KOPT-K1 (cell line): Measurements from ENCODE around the gene WDR27.
"Not testable (repeated sequence)": the region's sequence is repeated elsewhere in the genome, so short reads cannot be mapped to it uniquely, and the experiment has no call there.

ENCODE experiments used
- H3K27ac ChIP-seq: fragments of 200-600 bp; sonication (generic); 2 replicates; pipeline ENCODE4 v1.5.1; 2016; ENCODE audit warnings: antibody characterized with exemption, mild to moderate bottlenecking, low read depth, low read length; ENCODE audit not compliant: poor library complexity, severe bottlenecking
- H3K36me3 ChIP-seq: fragments of 200-600 bp; sonication (generic); 2 replicates; pipeline ENCODE4 v1.5.1; 2017; ENCODE audit warnings: antibody characterized with exemption, mild to moderate bottlenecking, low read length, moderate library complexity; ENCODE audit not compliant: insufficient read depth
- H3K9me3 ChIP-seq: fragments of 200-600 bp; sonication (generic); 2 replicates; pipeline ENCODE4 v1.5.1; 2017; ENCODE audit warnings: antibody characterized with exemption, low read length, mild to moderate bottlenecking; ENCODE audit not compliant: insufficient read depth, poor library complexity, severe bottlenecking

Gene WDR27

DNA sequence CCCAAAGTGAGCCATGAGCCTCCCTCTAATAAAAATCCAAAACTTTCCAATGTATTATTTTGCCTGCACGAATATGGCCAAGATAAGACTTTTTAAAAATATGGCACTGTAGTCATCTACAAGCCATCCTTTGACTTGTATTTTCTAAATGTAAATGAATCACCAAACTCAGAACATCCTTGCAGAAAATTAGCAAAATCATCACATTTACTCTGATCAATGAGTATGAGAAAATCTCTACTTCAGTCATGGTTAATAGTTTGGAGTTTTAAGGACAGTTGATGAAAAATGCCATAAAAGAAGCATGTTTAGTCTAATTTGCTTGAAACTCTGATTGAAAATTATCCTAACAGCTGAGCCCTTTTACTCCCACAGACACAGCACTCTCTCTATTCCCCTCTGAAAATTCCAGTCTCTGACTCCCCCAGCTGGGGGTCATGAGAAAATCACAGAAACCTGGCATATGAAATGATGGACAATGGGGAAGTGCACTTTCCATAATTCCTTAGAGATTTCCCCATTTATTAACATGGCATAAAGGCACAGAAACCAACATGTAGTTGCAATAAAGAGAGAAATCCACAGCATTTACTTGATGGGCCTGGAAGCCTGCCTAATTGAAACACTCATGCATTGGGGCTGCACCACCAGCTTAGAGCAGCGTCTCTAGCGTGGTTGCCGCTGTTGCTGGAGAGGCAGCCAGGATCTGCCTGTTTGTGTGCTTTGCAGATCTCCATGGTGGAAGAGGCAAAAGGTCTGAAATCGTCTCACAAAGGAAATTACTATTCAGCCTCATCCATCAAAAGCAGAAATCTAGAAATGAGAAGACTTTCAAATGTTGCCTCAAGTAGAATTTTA, 214.0 kb downstream of the WDR27 start:
- no peak overlapping the region for H3K27ac ChIP-seq
- H3K36me3 ChIP-seq, result no peaks in the 10 kb centered on the region
- peaks cover under 1% of the 10 kb centered on the region for H3K9me3 ChIP-seq

DNA sequence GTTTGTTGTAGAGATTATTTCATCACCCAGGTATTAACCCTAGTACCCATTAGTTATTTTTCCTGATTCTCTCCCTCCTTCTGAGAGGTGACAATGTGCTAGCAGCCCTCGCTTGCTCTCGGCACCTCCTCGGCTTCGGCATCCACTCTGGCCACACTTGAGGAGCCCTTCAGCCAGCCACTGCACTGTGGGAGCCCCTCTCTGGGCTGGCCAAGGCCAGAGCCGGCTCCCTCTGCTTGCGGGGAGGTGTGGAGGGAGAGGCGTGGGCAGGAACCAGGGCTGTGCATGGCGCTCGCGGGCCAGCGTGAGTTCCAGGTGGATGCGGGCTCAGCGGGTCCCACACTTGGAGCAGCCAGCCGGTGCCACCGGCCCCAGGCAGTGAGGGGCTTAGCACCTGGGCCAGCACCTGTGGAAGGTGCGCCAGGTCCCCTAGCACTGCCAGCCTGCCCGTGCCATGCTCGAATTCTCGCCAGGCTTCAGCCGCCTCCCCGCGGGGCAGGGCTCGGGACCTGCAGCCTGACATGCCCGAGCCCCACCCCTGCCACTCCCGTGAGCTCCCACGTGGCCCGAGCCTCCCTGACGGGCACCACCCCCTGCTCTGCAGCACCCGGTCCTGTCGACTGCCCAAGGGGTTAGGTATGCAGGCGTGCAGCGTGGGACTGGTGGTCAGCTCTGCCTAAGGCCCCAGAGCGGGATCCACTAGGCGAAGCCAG, 221.9 kb downstream of the WDR27 start:
- Histone ChIP-seq H3K9me3 (peaks cover 21% of the 10 kb centered on the region), H3K36me3 (no peaks in the 10 kb centered on the region), H3K27ac (no peak overlapping the region)

DNA sequence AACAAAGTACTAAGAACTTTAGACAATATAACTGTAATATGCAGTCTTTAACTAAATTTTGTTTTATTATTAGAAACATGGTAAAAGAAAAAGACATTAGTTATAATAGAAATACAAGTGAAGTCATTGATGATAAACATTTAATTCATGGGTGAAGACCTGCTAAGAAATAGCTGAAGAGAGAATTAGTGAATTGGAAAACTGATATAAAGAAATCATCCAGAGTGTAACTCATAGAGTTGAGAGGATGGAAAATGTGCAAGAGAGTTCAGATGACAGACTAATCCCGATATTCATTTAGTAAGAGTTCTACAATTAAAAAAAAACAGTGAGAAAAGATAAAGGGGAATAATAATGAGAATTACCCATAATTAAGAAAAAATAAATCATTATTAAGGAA, 227.5 kb downstream of the WDR27 start:
- H3K9me3 ChIP-seq, result peaks cover 18% of the 10 kb centered on the region

DNA sequence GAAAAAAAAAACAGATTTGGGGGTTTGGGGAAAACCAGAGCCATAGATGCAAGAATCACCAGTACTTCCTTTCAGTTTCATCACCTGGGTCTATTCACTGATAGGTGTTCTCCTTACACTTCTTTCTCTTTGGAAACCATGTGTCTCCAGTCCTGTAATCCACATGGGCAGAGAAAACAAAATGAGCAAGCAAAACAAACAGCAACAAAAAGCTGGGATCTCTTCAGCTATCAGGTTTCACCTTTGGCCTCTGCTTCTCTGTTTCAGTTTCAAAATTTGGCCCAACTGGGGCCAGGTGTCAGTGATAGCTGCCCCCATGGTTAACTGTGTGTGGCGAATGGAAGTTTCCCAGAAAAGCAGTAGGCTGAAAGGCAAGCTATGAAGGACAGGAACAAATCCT, 228.2 kb downstream of the WDR27 start:
- H3K9me3 ChIP-seq, result peaks cover 23% of the 10 kb centered on the region
- H3K36me3 ChIP-seq, result no peaks in the 10 kb centered on the region
- no peak overlapping the region for H3K27ac ChIP-seq

More for the DNA sequence above, 227.5 kb downstream of the WDR27 start:
- Histone ChIP-seq H3K27ac (no peak overlapping the region), H3K36me3 (no peaks in the 10 kb centered on the region)

DNA sequence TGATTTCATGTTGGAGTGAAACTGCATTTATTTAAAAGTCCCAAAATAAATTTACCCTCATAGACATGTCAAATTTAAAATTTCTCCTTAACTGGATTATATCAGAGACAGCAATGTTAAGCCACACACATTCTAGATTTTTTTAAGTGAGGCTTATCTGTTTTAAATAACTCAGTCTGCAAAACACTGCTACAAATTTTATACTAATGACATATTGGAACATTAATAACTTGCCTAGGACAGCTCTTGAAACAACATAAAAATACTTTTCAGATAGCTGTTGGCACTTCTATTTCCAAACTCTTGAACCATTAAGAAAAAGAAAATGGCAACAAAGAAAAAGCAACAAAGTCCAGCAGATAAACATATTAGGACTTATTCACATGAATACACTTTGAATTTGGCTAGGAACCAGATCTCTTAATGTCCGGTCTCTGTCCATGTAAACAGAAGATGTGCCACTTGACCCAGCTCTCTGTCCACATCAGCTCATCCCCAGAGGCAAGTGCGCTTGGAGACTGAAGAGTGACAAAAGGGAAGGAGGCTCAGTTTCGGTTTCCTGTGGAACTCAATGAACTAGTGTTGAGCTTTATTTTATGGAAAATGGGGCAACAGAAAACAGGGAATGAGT, 228.9 kb downstream of the WDR27 start:
- peaks cover 31% of the 10 kb centered on the region for H3K9me3 ChIP-seq
- no peak overlapping the region for H3K27ac ChIP-seq
- H3K36me3 ChIP-seq, result no peaks in the 10 kb centered on the region

DNA sequence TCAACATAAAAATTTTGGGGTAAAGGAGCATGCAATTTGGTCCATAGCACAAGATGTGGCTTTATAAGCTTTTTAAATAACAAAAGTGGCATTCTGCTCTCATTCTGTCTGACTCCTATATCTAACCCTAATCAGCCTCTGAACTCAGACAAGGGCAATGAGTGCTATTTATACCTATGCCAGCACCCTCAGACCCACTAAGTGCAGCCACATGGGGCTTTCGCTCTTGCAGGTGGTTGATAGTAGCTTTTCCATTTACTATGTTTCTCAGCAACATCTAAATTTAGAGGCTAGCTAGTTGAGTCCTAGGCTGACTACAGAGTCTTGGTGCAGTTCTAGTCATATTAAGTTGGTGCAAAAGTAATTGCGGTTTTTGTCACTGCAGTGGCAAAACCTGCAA, 231.0 kb downstream of the WDR27 start:
- H3K9me3 ChIP-seq, result peaks cover 40% of the 10 kb centered on the region
- H3K27ac ChIP-seq, result no peak overlapping the region

DNA sequence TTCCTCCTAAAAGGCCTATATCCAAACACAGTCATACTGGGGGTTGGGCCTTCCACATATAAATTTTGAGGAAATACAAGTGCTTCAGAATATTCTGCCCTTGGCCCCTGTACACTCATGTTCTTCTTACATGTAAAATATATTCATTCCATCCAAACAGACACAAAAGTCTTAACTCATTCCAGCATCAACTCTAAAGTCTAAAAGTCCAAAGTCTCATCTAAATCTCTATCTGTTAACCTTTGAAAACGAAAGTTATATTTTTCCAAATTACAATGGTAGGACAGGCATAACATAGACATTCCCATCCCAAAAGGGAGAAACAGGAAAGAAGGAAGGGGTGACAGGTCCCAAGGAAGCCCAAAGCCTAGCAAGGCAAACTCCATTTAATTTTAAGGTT, 232.8 kb downstream of the WDR27 start:
- H3K9me3 ChIP-seq, result peaks cover 32% of the 10 kb centered on the region
- H3K27ac ChIP-seq, result no peak overlapping the region
- H3K36me3 ChIP-seq, result no peaks in the 10 kb centered on the region

More for the DNA sequence above, 231.0 kb downstream of the WDR27 start:
- no peaks in the 10 kb centered on the region for H3K36me3 ChIP-seq

DNA sequence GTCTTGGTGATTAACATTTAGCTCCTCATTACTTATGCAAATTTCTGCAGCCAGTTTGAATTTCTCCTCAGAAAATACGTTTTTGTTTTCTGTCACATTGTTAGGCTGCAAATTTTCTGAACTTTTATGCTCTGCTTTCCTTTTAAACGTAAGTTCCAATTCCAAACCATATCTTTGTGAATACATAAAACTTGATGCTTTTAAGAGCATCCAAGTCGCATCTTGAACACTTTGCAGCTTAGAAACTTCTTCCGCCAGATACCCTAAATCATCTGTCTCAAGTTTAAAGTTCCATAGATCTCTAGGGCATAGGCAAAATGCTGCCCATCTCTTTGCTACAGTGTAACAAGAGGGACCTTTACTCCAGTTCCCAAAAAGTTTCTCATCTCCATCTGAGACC, 234.1 kb downstream of the WDR27 start:
- not testable (repeated sequence) for H3K27ac ChIP-seq, H3K36me3 ChIP-seq
- peaks cover 23% of the 10 kb centered on the region for H3K9me3 ChIP-seq

DNA sequence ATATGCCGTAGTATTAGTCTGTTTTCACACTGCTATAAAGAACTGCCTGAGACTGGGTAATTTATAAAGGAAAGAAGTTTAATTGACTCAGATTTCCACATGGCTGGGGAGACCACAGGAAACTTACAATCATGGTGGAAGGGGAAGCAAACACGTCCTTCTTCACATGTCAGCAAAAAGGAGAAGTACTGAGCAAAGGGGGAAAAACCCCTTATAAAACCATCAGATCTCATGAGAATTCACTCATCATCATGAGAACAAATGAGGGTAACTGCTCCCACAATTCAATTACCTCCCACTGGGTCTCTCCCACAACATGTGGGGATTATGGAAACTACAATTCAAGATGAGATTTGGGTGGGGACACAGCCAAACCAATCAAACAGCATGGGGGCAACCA, 235.6 kb downstream of the WDR27 start:
- H3K9me3 ChIP-seq, result peaks cover 23% of the 10 kb centered on the region
- H3K27ac ChIP-seq, H3K36me3 ChIP-seq: not testable (repeated sequence)

DNA sequence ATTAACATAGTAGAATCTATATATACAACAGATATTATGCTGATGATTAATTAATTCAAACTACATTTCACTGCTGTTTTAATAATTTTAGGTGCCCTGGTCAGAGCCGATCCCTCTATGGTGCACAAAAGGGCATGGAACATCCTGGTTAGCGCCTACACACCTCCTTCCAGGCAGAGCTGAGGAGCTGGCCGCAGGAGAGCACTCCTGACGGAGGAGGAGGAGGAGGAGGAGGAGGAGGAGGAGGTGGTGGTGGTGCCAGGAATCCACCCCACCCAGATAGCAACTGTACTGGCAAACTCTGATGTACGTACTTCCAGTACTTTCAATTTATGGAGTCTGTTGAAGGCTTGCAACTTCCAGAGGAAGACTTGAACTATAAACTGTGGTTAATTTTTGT, 244.1 kb downstream of the WDR27 start:
- peaks cover 6% of the 10 kb centered on the region for H3K9me3 ChIP-seq

DNA sequence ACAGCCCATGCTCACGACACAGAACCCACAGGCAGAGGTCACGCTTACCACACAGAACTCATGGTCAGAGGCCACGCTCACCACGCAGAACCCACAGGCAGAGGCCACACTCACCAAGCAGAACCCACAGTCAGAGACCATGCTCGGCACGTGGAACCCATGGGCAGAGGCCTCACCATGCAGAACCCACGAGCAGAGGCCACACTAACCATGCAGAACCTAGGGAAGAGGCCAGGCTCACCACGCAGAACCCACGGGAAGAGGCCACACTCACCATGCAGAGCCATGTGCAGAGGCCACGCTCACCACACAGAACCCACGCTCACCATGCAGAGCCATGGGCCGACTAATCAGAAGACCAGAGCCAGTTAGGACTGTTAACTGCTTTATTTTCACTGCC, 245.0 kb downstream of the WDR27 start:
- Histone ChIP-seq H3K9me3 (peaks cover 6% of the 10 kb centered on the region), H3K27ac (no peak overlapping the region), H3K36me3 (no peaks in the 10 kb centered on the region)

More for the DNA sequence above, 244.1 kb downstream of the WDR27 start:
- no peaks in the 10 kb centered on the region for H3K36me3 ChIP-seq
- H3K27ac ChIP-seq, result no peak overlapping the region

DNA sequence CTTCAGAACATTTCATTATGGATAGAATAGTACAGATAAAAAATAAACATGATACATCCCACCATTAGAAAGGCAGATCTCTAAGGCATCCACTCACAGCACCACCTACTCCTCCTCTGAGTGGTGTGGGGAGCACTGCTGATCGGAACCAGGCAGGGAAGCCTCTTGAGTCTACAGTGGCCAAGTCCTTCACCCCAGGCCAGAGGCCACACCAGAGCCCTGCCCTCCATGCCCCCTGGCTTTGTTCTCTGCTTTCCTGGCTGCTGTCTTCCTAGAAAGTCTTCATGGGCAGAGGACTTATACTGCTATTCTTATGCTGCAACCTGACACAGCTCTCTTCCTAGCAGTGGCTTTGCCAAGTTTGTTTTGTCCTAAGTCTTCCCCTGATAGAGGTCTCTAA, 246.4 kb downstream of the WDR27 start:
- no peak overlapping the region for H3K27ac ChIP-seq
- H3K36me3 ChIP-seq, result no peaks in the 10 kb centered on the region

DNA sequence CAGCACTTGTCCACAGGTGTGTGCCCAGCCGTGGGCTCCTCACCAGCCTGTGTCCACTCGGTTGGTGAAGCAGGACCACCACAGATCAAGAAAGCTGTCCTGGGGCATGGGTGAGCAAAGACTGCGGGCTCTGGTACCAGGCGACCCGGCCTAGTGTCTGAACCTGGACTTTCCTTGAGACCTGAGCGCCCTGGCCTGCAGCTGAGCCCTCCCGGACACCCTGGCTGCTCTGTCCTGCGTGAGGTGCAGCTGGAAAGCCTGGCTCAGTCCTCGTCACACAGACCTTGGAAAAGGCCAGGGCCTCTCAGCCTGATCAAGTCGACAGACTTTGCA, 247.0 kb downstream of the WDR27 start:
- no peak overlapping the region for H3K27ac ChIP-seq

More for the DNA sequence above, 246.4 kb downstream of the WDR27 start:
- peaks cover 6% of the 10 kb centered on the region for H3K9me3 ChIP-seq

DNA sequence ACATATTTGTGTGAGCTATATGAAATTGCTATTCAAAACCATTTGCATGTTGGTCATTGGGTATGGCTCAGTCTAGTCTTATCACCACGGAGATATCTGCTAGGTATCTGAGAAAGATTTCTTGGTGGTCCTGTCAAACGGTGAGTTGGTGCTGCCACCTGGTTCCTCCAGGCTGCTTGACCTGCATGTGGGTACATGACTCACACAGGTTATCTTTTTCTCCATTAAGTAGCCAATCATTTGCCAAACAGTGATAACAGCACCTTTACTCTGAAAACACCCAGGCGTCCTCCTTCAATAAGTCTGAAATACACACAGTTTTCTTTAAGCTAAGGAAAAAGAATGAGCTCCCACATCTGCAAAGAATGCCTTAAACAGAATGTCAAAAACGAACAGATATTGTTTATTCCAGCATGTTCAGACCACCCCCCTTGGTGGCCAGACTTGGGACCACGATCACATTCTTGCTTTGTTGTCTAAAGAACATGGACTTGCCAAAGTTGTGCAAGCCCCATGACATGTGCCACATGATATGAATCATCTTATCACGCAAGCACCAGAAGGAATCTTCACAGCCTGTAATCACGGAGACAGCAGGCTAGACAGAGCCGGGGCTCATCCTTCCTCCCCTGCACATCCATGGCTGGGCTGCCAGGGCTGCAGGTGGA, 247.5 kb downstream of the WDR27 start:
- H3K36me3 ChIP-seq, result no peaks in the 10 kb centered on the region
- H3K27ac ChIP-seq, result no peak overlapping the region
- peaks cover 6% of the 10 kb centered on the region for H3K9me3 ChIP-seq

More for the DNA sequence above, 247.0 kb downstream of the WDR27 start:
- no peaks in the 10 kb centered on the region for H3K36me3 ChIP-seq
- peaks cover 6% of the 10 kb centered on the region for H3K9me3 ChIP-seq
